Measurements from ENCODE around the gene C1QTNF9. TPM values are rescaled to one million over a fixed set of nuclear protein-coding genes. Genes with fewer than 3 reads are reported as not detected.

The C1QTNF9 gene
- total and polyA plus RNA-seq, 8 donors = 0.08 to 2.3 (median 0.31) TPM; not detected in 4

GRCh38 chr13:24338721-24339120 lies 29.3 kb downstream of the C1QTNF9 start:
- intact Hi-C loops (cut with DNase I; ENCODE audit: low total_unique reads) = no loop called here
- no peak for TF ChIP-seq EP300 (IDR thresholded peaks at IDR 0.05)
- TF ChIP-seq POLR2AphosphoS5 (IDR thresholded peaks at IDR 0.05) = no peak
- TF ChIP-seq POLR2A (IDR thresholded peaks at IDR 0.05) = no peak
- TF ChIP-seq CTCF (IDR thresholded peaks at IDR 0.05) = no peak
- Histone ChIP-seq H3K4me3 (no peak overlapping the region), H3K9me3 (peaks cover 0 to 7% (median 3%) of the 10 kb centered on the region in 4 donors), H3K27me3 (peaks cover 0 to 8% (median 0%) of the 10 kb centered on the region in 3 donors), H3K4me1 (peaks cover 0 to 4% (median 0%) of the 10 kb centered on the region in 4 donors), H3K27ac (no peak overlapping the region), H3K36me3 (no peaks in the 10 kb centered on the region)
- 92 to 96% (median 95%) methylated on average over 36 of the region's 36 CpGs for WGBS, 5 donors
- no peak for DNase-seq

- intact Hi-C loops (cut with DNase I; ENCODE audit: low total_unique reads) = no loop called here
- no peak overlapping the region for H3K4me3 ChIP-seq
- H3K27ac ChIP-seq = no peak overlapping the region
- H3K9me3 ChIP-seq = peaks cover 0 to 7% (median 3%) of the 10 kb centered on the region in 4 donors
- no peak for DNase-seq
- WGBS, 5 donors = 62 to 83% (median 78%) methylated on average over 24 to 35 of the region's 35 CpGs
- H3K4me1 ChIP-seq = peaks cover 0 to 4% (median 0%) of the 10 kb centered on the region in 4 donors
- peaks cover 0 to 8% (median 0%) of the 10 kb centered on the region in 3 donors for H3K27me3 ChIP-seq
- no peak for TF ChIP-seq POLR2A (IDR thresholded peaks at IDR 0.05)
- TF ChIP-seq POLR2AphosphoS5 (IDR thresholded peaks at IDR 0.05) = no peak
- no peak for TF ChIP-seq EP300 (IDR thresholded peaks at IDR 0.05)
- no peaks in the 10 kb centered on the region for H3K36me3 ChIP-seq
Measured at GRCh38 chr13:24339937-24340607, 30.7 kb downstream of the C1QTNF9 start.

GRCh38 chr13:24340608-24340955 lies 31.2 kb downstream of the C1QTNF9 start:
- H3K4me1 ChIP-seq = peaks cover 0 to 4% (median 0%) of the 10 kb centered on the region in 4 donors
- TF ChIP-seq POLR2AphosphoS5 (IDR thresholded peaks at IDR 0.05) = no peak
- TF ChIP-seq POLR2A (IDR thresholded peaks at IDR 0.05) = no peak
- no peak for TF ChIP-seq EP300 (IDR thresholded peaks at IDR 0.05)
- no peak for TF ChIP-seq CTCF (IDR thresholded peaks at IDR 0.05)
- H3K4me3 ChIP-seq = no peak overlapping the region
- 69 to 95% (median 87%) methylated on average over 8 to 26 of the region's 26 CpGs for WGBS, 5 donors
- intact Hi-C loops (cut with DNase I; ENCODE audit: low total_unique reads) = no loop called here
- H3K27ac ChIP-seq = no peak overlapping the region
- peaks cover 0 to 8% (median 0%) of the 10 kb centered on the region in 3 donors for H3K27me3 ChIP-seq
- DNase-seq = no peak
- H3K9me3 ChIP-seq = peaks cover 0 to 7% (median 3%) of the 10 kb centered on the region in 4 donors
- no peaks in the 10 kb centered on the region for H3K36me3 ChIP-seq

GRCh38 chr13:24341439-24341838 lies 32.1 kb downstream of the C1QTNF9 start:
- intact Hi-C loops (cut with DNase I; ENCODE audit: low total_unique reads) = no loop called here
- DNase-seq = peak in 1 of 2 donors; percentile 60
- Histone ChIP-seq H3K9me3 (peaks cover 0 to 7% (median 3%) of the 10 kb centered on the region in 4 donors), H3K4me3 (no peak overlapping the region), H3K36me3 (no peaks in the 10 kb centered on the region), H3K27me3 (peaks cover 0 to 8% (median 0%) of the 10 kb centered on the region in 3 donors), H3K27ac (no peak overlapping the region), H3K4me1 (peaks cover 0 to 4% (median 0%) of the 10 kb centered on the region in 4 donors)
- TF ChIP-seq POLR2AphosphoS5 (IDR thresholded peaks at IDR 0.05) (peak in 2 of 3 donors; percentile 16 to 62), CTCF (IDR thresholded peaks at IDR 0.05) (no peak), EP300 (IDR thresholded peaks at IDR 0.05) (no peak), POLR2A (IDR thresholded peaks at IDR 0.05) (no peak)
- WGBS, 5 donors = 30 to 53% (median 42%) methylated on average over 3 of the region's 3 CpGs

GRCh38 chr13:24348385-24348784 lies 39.0 kb downstream of the C1QTNF9 start:
- Histone ChIP-seq H3K27ac (peak overlapping the region; percentile 76 to 89 (median 78)), H3K27me3 (no peaks in the 10 kb centered on the region), H3K36me3 (no peaks in the 10 kb centered on the region), H3K9me3 (no peaks in the 10 kb centered on the region), H3K4me1 (peaks cover 5 to 17% (median 11%) of the 10 kb centered on the region in 4 donors), H3K4me3 (no peak overlapping the region)
- 81 to 88% (median 85%) methylated on average over 5 of the region's 5 CpGs for WGBS, 5 donors
- DNase-seq = no peak
- TF ChIP-seq EP300 (IDR thresholded peaks at IDR 0.05) (no peak), CTCF (IDR thresholded peaks at IDR 0.05) (no peak), POLR2AphosphoS5 (IDR thresholded peaks at IDR 0.05) (no peak), POLR2A (IDR thresholded peaks at IDR 0.05) (no peak)
- intact Hi-C loops (cut with DNase I; ENCODE audit: low total_unique reads) = no loop called here
